ENCODE data around the gene CHCHD6.

The CHCHD6 gene

GRCh38 chr3:126758026-126758425, 54.0 kb downstream of the CHCHD6 start:
- no peak overlapping the region for H3K27ac ChIP-seq

GRCh38 chr3:126758882-126759281, 54.8 kb downstream of the CHCHD6 start:
- H3K27me3 ChIP-seq, result no peaks in the 10 kb centered on the region
- no peaks in the 10 kb centered on the region for H3K9me3 ChIP-seq
- H4K20me1 ChIP-seq, result peaks cover 58% of the 10 kb centered on the region
- no peak overlapping the region for H3K27ac ChIP-seq
- no peak for TF ChIP-seq Cebpa-rat (IDR thresholded peaks at IDR 0.05)
- no peak overlapping the region for H3K9ac ChIP-seq
- H3K36me3 ChIP-seq, result peaks cover 6% of the 10 kb centered on the region; the same call in 1 of the 2 replicates
- H3K4me3 ChIP-seq, result no peak overlapping the region
- H3K4me1 ChIP-seq, result no peaks in the 10 kb centered on the region
- H3K4me2 ChIP-seq, result no peak overlapping the region

More at GRCh38 chr3:126758026-126758425, 54.0 kb downstream of the CHCHD6 start:
- H3K9me3 ChIP-seq, result no peaks in the 10 kb centered on the region
- H3K4me2 ChIP-seq, result no peak overlapping the region
- peaks cover 67% of the 10 kb centered on the region for H4K20me1 ChIP-seq
- H3K27me3 ChIP-seq, result no peaks in the 10 kb centered on the region
- H3K36me3 ChIP-seq, result peaks cover 6% of the 10 kb centered on the region; the same call in 1 of the 2 replicates
- no peak overlapping the region for H3K4me3 ChIP-seq
- TF ChIP-seq Cebpa-rat (IDR thresholded peaks at IDR 0.05), result no peak
- no peak overlapping the region for H3K9ac ChIP-seq
- H3K4me1 ChIP-seq, result no peaks in the 10 kb centered on the region

GRCh38 chr3:126760541-126760940, 56.5 kb downstream of the CHCHD6 start:
- Histone ChIP-seq H3K4me2 (no peak overlapping the region), H3K36me3 (peaks cover 5% of the 10 kb centered on the region), H3K27me3 (no peaks in the 10 kb centered on the region), H3K9me3 (no peaks in the 10 kb centered on the region), H3K4me3 (no peak overlapping the region), H4K20me1 (peaks cover 42% of the 10 kb centered on the region), H3K9ac (no peak overlapping the region), H3K4me1 (no peaks in the 10 kb centered on the region), H3K27ac (no peak overlapping the region)
- no peak for TF ChIP-seq Cebpa-rat (IDR thresholded peaks at IDR 0.05)

- Histone ChIP-seq H3K4me2 (no peak overlapping the region), H3K36me3 (peaks cover 28% of the 10 kb centered on the region), H3K4me3 (no peak overlapping the region), H4K20me1 (peaks cover 19% of the 10 kb centered on the region), H3K27ac (no peak overlapping the region), H3K4me1 (no peaks in the 10 kb centered on the region), H3K9ac (no peak overlapping the region), H3K9me3 (peaks cover 17% of the 10 kb centered on the region), H3K27me3 (no peaks in the 10 kb centered on the region)
- TF ChIP-seq Cebpa-rat (IDR thresholded peaks at IDR 0.05), result no peak
Measured at GRCh38 chr3:126763035-126763434, 59.0 kb downstream of the CHCHD6 start.

GRCh38 chr3:126765187-126766069, 61.4 kb downstream of the CHCHD6 start:
- Histone ChIP-seq H3K4me2 (no peak overlapping the region), H3K9ac (no peak overlapping the region), H3K27ac (no peak overlapping the region), H3K27me3 (no peaks in the 10 kb centered on the region), H4K20me1 (0 out of 2 replicates have a peak, but pooled peaks cover 10% of the 10 kb centered on the region), H3K36me3 (peaks cover 32% of the 10 kb centered on the region), H3K9me3 (peaks cover 35% of the 10 kb centered on the region), H3K4me3 (no peak overlapping the region), H3K4me1 (no peaks in the 10 kb centered on the region)
- no peak for TF ChIP-seq Cebpa-rat (IDR thresholded peaks at IDR 0.05)

GRCh38 chr3:126766653-126767052, 62.6 kb downstream of the CHCHD6 start:
- no peak for TF ChIP-seq Cebpa-rat (IDR thresholded peaks at IDR 0.05)
- peaks cover 32% of the 10 kb centered on the region for H3K36me3 ChIP-seq
- no peak overlapping the region for H3K27ac ChIP-seq
- H3K9me3 ChIP-seq, result peaks cover 46% of the 10 kb centered on the region
- no peaks in the 10 kb centered on the region for H4K20me1 ChIP-seq
- H3K4me1 ChIP-seq, result no peaks in the 10 kb centered on the region
- H3K4me2 ChIP-seq, result no peak overlapping the region
- no peak overlapping the region for H3K4me3 ChIP-seq
- H3K9ac ChIP-seq, result no peak overlapping the region
- H3K27me3 ChIP-seq, result no peaks in the 10 kb centered on the region

GRCh38 chr3:126768903-126769302, 64.9 kb downstream of the CHCHD6 start:
- Histone ChIP-seq H3K36me3 (peaks cover 32% of the 10 kb centered on the region), H4K20me1 (no peaks in the 10 kb centered on the region), H3K4me1 (no peaks in the 10 kb centered on the region), H3K4me2 (no peak overlapping the region), H3K9ac (no peak overlapping the region), H3K9me3 (peaks cover 63% of the 10 kb centered on the region), H3K4me3 (no peak overlapping the region), H3K27ac (no peak overlapping the region), H3K27me3 (no peaks in the 10 kb centered on the region)
- TF ChIP-seq Cebpa-rat (IDR thresholded peaks at IDR 0.05), result no peak; the same call in 1 of the 2 replicates

GRCh38 chr3:126770096-126770495, 66.1 kb downstream of the CHCHD6 start:
- Histone ChIP-seq H3K27me3 (no peaks in the 10 kb centered on the region), H3K9me3 (peaks cover 63% of the 10 kb centered on the region), H3K27ac (no peak overlapping the region), H4K20me1 (no peaks in the 10 kb centered on the region), H3K4me3 (no peak overlapping the region), H3K36me3 (peaks cover 31% of the 10 kb centered on the region), H3K4me2 (no peak overlapping the region), H3K9ac (no peak overlapping the region), H3K4me1 (no peaks in the 10 kb centered on the region)
- TF ChIP-seq Cebpa-rat (IDR thresholded peaks at IDR 0.05), result no peak

GRCh38 chr3:126773167-126773566, 69.1 kb downstream of the CHCHD6 start:
- 0 out of 2 replicates have a peak, but pooled peaks cover 2% of the 10 kb centered on the region for H3K36me3 ChIP-seq
- no peaks in the 10 kb centered on the region for H3K27me3 ChIP-seq
- H3K4me2 ChIP-seq, result no peak overlapping the region
- peaks cover 7% of the 10 kb centered on the region for H3K4me1 ChIP-seq
- H3K9me3 ChIP-seq, result peaks cover 45% of the 10 kb centered on the region
- no peak overlapping the region for H3K4me3 ChIP-seq
- no peak for TF ChIP-seq Cebpa-rat (IDR thresholded peaks at IDR 0.05)
- 0 out of 2 replicates have a peak, but pooled peaks cover 5% of the 10 kb centered on the region for H4K20me1 ChIP-seq
- H3K27ac ChIP-seq, result no peak overlapping the region
- H3K9ac ChIP-seq, result no peak overlapping the region

- no peak overlapping the region for H3K4me2 ChIP-seq
- H3K4me3 ChIP-seq, result no peak overlapping the region
- no peak overlapping the region for H3K27ac ChIP-seq
- peaks cover 7% of the 10 kb centered on the region for H3K4me1 ChIP-seq
- H3K9ac ChIP-seq, result no peak overlapping the region
- H3K27me3 ChIP-seq, result no peaks in the 10 kb centered on the region
- TF ChIP-seq Cebpa-rat (IDR thresholded peaks at IDR 0.05), result no peak
- no peaks in the 10 kb centered on the region for H3K36me3 ChIP-seq
- H3K9me3 ChIP-seq, result peaks cover 39% of the 10 kb centered on the region
- 0 out of 2 replicates have a peak, but pooled peaks cover 5% of the 10 kb centered on the region for H4K20me1 ChIP-seq
Measured at GRCh38 chr3:126773783-126774182, 69.7 kb downstream of the CHCHD6 start.
